HG03196 (cell line): ENCODE results near the gene GPR37L1.

Experiments
- ATAC-seq: cut with Tn5 transposase; IDR thresholded peaks from one replicate; pipeline ENCODE4 v1.9.1; 2021; ENCODE audit not compliant: unreplicated experiment

The GPR37L1 gene

GRCh38 chr1:202122639-202123335, at the start of gene GPR37L1:
Gene GPR37L1, plus strand, starts transcription at chr1:202122917. Its CDS starts 47 bp downstream, at chr1:202122964.
- no peak for ATAC-seq

GRCh38 chr1:202073206-202073605, 49.5 kb upstream of the GPR37L1 start:
- ATAC-seq, result no peak

- no peak for ATAC-seq
Measured at GRCh38 chr1:202074985-202075384, 47.7 kb upstream of the GPR37L1 start.

- no peak for ATAC-seq
Measured at GRCh38 chr1:202075389-202075788, 47.3 kb upstream of the GPR37L1 start.

- ATAC-seq, result no peak
Measured at GRCh38 chr1:202076050-202076511, 46.6 kb upstream of the GPR37L1 start.

GRCh38 chr1:202078241-202078640, 44.5 kb upstream of the GPR37L1 start:
- no peak for ATAC-seq

GRCh38 chr1:202081992-202082391, 40.7 kb upstream of the GPR37L1 start:
- ATAC-seq, result no peak

- no peak for ATAC-seq
Measured at GRCh38 chr1:202084791-202085681, 37.7 kb upstream of the GPR37L1 start.

GRCh38 chr1:202085682-202086373, 36.9 kb upstream of the GPR37L1 start:
- no peak for ATAC-seq

GRCh38 chr1:202086579-202087350, 36.0 kb upstream of the GPR37L1 start:
- no peak for ATAC-seq

GRCh38 chr1:202088206-202088605, 34.5 kb upstream of the GPR37L1 start:
- ATAC-seq, result no peak

GRCh38 chr1:202090994-202091393, 31.7 kb upstream of the GPR37L1 start:
- no peak for ATAC-seq

GRCh38 chr1:202093858-202094257, 28.9 kb upstream of the GPR37L1 start:
- ATAC-seq, result no peak

- ATAC-seq, result no peak
Measured at GRCh38 chr1:202101184-202101583, 21.5 kb upstream of the GPR37L1 start.

GRCh38 chr1:202104073-202104472, 18.6 kb upstream of the GPR37L1 start:
- ATAC-seq, result no peak

GRCh38 chr1:202105571-202106339, 17.0 kb upstream of the GPR37L1 start:
- ATAC-seq, result no peak

GRCh38 chr1:202106340-202107254, 16.1 kb upstream of the GPR37L1 start:
- no peak for ATAC-seq

- no peak for ATAC-seq
Measured at GRCh38 chr1:202107321-202107761, 15.4 kb upstream of the GPR37L1 start.
